GM18951 (cell line): ENCODE results near the gene EMP1.

Experiments used
- POLR2A ChIP-seq: IDR thresholded peaks from 4 replicates; pipeline ENCODE4 v1.6.1; 2011; ENCODE audit warnings: mild to moderate bottlenecking; ENCODE audit not compliant: insufficient read length, insufficient read depth; ENCODE audit errors: extremely low read depth
- in situ Hi-C: fragments of 300-500 bp; cut with MboI; formaldehyde crosslinking; loops from one replicate; pipeline ENCODE4 v1.12.0; 2022; ENCODE audit warnings: low sequenced_read_pairs, mixed read lengths, inconsistent platforms; ENCODE audit not compliant: unreplicated experiment

Gene EMP1

DNA sequence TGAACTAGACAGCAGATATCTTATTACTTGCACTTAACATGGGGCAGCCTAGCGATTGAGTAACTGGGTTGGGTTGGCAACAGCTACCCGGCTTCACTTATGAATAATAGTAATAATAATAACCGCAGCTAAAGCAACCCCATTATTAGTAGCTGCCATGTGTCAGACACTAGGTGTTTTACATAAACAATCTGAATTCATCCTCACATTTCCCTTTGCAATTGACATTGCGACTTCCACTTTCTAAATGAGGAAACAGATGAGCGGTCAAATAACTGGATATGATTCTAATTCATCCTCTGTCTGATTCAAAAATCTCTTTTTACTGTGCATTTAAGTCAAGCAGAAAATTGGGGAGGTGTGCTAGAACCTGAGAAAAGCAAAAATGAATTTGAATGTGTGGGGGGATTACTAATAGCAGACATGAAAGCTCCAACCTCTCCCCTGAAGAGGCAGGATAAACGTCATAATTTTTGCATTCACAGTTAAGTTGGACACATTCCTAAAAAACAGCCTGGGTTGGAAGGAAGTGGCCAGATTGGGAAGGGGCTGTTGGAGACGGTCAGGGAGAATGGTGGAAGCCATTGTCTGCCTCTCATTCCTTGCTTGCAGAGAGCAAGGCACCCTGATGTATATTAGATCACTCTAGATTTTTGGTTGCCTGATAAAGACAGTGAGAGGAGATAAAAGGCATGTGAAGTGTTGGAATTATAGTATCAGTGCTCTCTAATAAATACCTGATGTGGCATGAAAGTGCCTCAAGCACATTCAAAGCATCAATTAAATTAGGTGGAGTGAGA is 13.1 kb downstream of the EMP1 start:
- no peak for TF ChIP-seq POLR2A
- in situ Hi-C loops: no loop called here

DNA sequence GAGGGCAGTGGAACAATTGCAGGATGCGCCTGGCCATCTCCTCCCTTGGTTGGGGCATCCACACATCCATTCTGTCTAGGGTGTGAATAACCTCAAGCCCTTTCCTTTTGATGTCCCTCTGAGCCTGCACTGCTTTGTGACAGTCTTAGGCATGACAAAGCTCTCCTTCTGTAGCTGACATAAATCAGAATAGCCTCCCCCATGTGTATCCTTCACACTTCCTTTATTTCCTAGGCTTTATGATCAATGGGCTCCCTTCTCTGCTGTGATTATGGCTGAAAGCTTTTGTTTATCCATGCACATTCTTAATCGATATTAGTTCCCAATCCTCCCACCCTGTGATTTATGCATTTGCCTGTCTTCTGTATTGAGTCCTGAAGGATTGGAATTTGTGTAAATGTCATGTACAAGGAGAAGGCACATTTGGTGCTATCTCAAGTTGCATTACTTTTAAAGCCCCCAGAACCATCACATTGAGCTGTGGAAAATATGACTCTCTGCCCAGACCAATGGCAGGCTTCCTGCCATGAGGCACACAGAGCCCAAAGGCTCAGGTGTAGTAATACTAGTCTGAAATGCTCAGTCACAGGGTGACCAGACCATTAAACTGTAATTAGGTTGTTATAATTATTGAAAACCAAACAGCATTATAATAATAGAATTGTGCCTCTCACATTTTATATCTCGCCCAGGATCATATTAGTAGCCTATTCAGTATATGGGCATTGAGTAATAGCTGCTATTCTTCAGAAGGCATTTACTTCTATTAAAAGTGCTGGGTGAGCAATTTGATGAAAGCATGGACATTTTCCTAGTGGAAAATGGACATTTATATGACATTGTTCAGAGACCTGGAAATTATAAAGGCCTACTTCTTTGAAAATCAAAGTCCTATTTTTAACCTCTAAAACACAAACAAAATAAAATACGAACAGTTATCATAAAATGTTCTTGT is 14.0 kb downstream of the EMP1 start:
- in situ Hi-C loops: no loop called here
- no peak for TF ChIP-seq POLR2A

DNA sequence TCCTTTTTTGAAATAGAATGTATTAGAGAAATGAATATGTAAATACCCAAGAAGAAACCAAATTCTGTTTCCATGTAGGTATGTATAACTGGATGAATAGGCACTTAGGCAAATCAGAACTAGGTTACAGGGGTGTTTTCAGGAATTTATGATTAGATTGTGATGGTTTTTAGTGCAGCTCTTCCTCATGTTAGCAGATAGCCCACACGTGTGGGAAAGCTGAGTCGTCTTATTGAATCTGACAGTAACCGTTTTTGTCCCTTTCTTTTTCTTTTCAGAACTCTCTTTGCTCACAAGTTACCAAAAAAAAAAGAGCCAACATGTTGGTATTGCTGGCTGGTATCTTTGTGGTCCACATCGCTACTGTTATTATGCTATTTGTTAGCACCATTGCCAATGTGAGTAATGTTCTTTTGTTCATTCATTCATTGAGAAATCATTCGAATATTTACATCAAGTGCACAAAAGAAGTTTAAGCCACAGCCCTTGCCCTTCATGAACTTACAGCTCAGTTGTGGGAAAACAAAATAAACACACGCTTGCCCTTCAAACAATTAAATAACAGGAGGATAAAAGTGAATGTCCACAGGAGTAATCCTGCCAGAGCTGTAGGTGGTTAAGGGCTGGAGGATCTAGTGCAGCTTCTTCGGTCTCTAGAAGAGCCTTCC is 14.8 kb downstream of the EMP1 start:
- TF ChIP-seq POLR2A: no peak
- in situ Hi-C loops: no loop called here

DNA sequence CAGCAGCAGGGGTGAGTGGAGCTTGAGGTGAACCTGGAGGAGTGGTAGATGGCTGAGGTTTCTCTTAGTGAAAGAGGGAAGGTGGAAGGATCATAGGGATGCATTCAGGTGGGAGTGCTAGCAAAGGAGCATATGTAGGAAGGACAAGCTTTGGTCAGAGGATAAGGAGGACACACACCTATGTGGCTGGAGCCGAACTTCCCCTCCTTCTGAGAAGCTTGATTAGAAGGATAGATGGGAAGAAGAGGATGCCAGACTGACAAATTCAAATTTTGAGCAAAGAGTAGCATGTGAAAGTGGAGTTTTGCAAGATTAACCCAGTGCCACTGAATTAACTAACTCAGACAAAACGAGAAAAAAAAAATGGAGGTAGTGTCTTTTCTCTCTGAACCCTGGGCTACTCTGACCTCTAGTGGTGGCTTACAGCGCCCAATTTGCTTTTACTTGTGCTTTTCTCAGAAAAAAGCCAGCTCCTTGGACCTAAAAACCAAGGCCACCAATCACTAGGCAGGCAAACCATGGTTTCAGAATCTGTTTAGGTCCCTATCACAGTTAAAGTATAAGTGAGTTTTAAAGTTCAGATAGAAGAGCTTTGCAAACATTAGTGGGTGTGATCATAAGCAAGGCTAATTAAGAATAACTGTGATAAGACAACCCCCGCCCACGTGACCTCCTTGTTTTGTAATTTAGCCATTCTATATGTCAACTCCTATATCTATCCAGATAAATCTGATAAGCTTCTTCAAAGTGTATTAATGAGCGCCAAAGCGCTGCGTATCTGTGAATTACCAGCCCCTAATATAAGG is 15.5 kb downstream of the EMP1 start:
- no peak for TF ChIP-seq POLR2A
- in situ Hi-C loops: no loop called here

DNA sequence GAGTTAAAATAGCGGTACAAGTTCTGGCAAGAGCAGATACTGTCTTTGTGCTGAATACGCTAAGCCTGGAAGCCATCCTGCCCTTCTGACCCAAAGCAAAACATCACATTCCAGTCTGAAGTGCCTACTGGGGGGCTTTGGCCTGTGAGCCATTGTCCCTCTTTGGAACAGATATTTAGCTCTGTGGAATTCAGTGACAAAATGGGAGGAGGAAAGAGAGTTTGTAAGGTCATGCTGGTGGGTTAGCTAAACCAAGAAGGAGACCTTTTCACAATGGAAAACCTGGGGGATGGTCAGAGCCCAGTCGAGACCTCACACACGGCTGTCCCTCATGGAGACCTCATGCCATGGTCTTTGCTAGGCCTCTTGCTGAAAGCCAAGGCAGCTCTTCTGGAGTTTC is 18.5 kb downstream of the EMP1 start:
- no peak for TF ChIP-seq POLR2A
- in situ Hi-C loops: no loop called here

DNA sequence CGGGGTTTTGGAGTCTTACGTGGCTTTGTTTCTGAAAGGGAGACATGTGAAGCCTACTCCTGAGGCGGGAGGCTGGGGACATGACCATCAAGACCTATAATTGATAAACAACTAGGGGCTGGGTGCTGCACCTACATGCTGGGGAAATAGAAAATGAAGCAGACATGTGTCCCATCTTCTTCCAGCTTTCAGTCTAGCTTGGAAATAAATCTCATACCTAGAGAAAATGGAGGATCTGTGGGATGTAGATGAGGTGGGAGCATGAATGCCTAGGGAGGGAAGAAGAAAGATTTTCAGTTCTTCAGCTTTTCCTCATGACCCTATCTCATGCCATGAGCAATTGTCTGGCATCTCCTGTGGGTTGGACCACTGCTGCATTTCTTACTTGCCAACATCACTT is 22.1 kb downstream of the EMP1 start:
- TF ChIP-seq POLR2A: no peak
- in situ Hi-C loops: no loop called here

DNA sequence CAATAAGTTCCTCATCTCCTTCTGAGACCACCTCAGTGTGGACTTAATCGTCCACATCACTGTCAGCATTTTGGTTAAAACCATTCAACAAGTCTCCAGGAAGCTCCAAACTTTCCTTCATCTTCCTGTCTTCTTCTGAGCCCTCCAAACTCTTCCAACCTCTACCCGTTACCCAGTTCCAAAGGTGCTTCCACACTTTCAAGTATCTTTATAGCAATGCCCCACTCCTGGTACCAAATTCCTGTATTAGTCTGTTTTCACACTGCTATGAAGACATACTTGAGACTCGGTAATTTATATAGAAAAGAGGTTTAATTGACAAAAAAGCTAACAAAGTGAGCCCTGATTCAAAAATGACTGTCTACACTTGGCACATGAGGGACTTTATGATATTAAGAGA is 22.8 kb downstream of the EMP1 start:
- TF ChIP-seq POLR2A: no peak
- in situ Hi-C loops: no loop called here

DNA sequence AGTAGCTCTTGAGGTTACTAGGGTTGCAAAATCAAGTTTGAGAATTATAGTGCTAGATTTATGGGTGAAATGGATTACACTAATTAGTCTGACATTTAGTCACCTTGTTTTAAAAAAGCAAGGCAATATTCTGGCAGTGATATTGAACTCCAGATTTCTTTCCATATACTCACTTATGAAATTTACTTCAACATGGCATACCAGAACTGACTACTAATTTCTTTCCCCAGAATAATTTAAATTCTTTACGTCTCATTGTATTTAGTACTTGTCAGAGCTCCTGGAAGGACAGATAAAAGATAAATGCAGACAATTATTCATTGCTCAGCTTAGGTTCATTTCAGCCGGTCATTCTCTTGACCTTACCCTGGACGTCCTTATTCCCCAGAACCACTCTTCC is 24.3 kb downstream of the EMP1 start:
- TF ChIP-seq POLR2A: no peak
- in situ Hi-C loops: loop anchor here (10.0 kb wide), 1 partner anchor 306 kb away; no protein-coding TSS in a partner anchor

DNA sequence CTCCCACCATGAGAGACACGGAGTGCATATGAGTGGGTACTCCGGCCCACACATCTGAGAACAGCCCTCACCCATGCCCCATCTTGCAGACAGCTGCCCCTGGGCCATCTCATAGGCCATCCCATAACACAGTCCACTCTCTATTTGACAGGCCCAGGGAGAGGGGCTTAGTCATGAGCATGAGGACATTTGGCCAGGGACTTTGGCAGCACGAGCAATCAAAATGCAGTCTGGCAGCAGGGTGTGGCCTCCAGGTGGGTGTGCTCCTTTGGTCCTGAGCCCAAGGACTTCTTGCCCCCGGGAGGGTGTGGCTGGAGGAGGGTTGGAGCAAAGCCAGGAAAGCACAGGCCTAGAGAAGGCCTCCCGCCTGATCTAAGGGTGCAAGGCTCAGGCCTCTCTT is 25.6 kb downstream of the EMP1 start:
- in situ Hi-C loops: loop anchor here (10.0 kb wide), 1 partner anchor 307 kb away; no protein-coding TSS in a partner anchor
- no peak for TF ChIP-seq POLR2A

DNA sequence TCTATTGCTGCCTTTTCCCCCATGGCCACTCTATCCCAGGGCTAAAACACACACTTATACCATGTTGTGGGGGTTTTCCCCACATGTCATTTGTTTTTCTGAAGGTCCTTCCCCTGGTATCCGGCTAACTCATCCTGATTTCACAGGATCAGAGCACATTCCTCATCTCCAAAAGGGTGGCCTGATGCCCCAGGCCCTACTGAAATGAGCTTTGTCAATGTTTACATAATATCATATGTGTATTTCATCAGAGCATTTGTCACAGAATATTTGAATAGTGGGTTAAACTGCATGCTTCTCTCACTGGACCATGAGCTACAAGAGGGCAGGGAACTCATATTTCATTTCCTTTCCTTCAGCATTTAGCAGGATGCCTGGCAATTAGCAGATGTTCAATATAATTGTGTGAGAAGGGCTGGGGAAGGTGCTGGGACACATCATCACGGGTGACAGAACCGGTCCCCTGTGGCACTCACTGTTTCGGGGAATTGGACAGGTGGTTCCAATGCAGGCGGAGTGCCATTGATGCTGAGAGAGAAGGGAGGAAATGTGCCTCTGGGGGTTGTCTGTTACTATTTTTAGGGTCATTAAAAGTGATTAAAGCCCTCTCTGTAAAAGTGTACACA is 26.8 kb downstream of the EMP1 start:
- TF ChIP-seq POLR2A: no peak
- in situ Hi-C loops: loop anchor here (10.0 kb wide), 1 partner anchor 308 kb away; no protein-coding TSS in a partner anchor

DNA sequence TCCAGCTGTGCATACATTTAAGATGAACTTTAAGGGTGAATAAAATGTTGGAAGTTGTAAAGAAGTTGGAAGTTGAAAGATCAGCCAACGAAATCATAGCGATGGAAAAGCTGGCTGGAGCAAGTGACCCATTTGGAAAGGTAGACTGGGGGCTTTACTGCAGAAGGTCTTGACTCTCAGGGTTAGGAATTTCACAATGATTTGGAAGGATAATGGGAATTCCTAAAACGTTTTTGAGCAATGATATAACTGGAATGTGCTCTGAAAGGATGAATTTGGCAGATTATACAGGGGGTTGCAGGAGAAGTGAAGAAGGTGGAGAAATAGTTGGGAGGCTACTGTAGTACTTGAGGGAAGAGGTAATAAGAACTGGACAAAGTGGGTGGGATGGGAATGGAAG is 27.4 kb downstream of the EMP1 start:
- no peak for TF ChIP-seq POLR2A
- in situ Hi-C loops: loop anchor here (10.0 kb wide), 1 partner anchor 309 kb away; no protein-coding TSS in a partner anchor

DNA sequence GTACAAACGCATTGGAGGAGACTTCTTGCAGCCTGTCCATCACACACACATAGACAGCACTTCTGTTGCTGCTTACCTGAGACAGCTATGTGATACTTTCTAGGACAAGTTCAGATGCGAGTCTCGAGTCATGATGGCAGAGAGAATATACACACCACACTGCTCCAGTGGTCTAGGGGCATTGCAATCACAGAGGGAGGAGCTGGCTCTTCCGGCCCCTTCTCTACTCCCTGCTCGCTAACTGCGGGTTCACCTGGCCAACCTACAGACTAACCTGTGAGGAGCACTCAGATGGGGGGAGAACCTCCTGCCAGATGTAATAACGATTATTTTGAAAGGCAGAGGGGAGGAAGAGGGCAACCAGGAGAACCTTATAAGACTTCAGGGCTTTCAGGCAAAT is 30.7 kb downstream of the EMP1 start:
- in situ Hi-C loops: loop anchor here (10.0 kb wide), 1 partner anchor 312 kb away; no protein-coding TSS in a partner anchor
- no peak for TF ChIP-seq POLR2A

DNA sequence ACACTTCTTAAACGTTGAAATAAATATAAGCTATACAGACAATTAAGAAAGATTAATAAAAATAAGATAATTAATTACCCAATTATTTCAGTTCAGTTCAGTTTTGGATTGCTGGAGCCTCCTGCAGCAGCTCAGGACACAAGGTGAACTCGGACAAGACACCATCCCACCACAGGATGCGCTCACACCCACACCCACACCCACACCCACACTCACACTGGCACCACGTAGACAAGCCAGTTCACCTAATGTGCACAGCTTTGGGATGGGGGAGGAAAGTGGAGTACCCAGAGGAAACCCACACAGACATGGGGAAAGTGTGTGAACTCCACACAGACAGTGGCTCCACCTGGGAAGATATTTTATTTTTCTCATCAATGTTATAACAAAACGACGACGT is 32.1 kb downstream of the EMP1 start:
- in situ Hi-C loops: loop anchor here (10.0 kb wide), 1 partner anchor 314 kb away; no protein-coding TSS in a partner anchor
- TF ChIP-seq POLR2A: no peak
